ENCODE measurements around the gene PTPRN2. TPM values are rescaled to one million over a fixed set of nuclear protein-coding genes. Genes with fewer than 3 reads are reported as not detected.

Gene PTPRN2
- polyA plus RNA-seq, 1 experiment: 0.31 TPM

DNA sequence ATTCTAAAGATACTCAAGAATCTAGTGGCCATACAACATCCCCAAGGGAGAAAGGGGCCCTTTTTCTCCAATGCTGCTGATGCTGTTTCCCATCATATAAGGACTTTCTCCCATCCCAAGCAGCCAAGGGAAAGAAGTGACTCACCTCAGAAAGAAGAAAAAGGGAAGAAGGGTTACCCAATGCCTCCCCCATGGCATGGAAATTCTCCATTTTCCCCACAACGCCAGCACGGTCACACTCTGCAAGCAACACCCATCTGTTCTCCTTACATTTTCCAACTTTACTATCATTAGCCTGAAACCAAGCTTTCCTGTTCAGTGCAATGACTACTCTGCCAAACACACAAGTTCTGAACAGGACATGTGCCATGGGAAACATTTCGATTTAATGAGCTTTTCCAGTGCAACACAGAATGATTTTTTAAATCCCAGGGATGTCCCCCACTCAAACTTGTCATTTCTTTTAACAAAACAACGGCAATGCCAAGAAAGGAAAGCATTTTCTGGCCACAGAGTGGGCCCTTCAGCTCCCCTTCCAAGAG is 67.9 kb downstream of the PTPRN2 start:
- TF ChIP-seq, protein P1, sequence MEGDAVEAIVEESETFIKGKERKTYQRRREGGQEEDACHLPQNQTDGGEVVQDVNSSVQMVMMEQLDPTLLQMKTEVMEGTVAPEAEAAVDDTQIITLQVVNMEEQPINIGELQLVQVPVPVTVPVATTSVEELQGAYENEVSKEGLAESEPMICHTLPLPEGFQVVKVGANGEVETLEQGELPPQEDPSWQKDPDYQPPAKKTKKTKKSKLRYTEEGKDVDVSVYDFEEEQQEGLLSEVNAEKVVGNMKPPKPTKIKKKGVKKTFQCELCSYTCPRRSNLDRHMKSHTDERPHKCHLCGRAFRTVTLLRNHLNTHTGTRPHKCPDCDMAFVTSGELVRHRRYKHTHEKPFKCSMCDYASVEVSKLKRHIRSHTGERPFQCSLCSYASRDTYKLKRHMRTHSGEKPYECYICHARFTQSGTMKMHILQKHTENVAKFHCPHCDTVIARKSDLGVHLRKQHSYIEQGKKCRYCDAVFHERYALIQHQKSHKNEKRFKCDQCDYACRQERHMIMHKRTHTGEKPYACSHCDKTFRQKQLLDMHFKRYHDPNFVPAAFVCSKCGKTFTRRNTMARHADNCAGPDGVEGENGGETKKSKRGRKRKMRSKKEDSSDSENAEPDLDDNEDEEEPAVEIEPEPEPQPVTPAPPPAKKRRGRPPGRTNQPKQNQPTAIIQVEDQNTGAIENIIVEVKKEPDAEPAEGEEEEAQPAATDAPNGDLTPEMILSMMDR (IDR thresholded peaks at IDR 0.05; ENCODE audit: insufficient read depth, low read depth, low read length): no peak
- no peak for DNase-seq (ENCODE audit: low read depth)
- no peaks in the 10 kb centered on the region for H3K27me3 ChIP-seq (ENCODE audit: control insufficient read depth, insufficient read depth, low read length)
- no peak overlapping the region for H3K4me3 ChIP-seq (ENCODE audit: low read depth, low read length)
- no peaks in the 10 kb centered on the region for H3K36me3 ChIP-seq (ENCODE audit: control insufficient read depth, insufficient read depth, low read length)
- CTCF ChIA-PET: no interaction called here
- POLR2A ChIA-PET: no interaction called here

DNA sequence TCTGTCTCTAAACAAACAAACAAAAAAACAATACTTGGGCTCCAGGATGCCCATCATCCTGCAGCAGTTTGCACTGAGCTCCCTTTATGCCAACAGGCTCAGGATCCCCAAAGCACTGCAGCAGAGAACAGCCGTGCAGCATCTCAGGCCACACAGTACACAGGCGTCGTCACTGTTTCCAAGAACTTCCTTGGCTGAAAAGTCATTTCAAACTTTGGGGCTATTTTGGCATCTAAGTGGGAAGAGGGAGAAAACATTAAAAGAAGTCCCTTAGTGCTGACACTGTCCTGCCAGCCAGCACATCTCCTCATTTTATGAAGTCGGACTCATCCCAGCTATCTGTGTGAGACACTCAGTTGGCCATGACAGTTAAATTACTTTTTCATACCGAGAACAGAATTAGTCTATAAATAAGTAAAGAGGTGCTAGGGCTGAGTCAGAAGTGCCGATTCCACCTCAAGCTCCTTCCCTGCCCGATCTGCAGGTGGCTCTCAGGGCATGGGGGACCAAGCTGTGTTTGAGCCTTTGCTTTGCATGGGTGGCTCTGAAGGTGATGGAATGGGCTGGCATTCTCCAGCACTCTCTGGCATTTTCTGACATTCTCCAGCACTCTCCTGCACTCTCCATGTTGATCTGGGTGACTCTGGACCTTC is 68.5 kb downstream of the PTPRN2 start:
- ChIA-PET CTCF (no interaction called here), POLR2A (no interaction called here)
- H3K36me3 ChIP-seq (ENCODE audit: control insufficient read depth, insufficient read depth, low read length): no peaks in the 10 kb centered on the region
- no peak for DNase-seq (ENCODE audit: low read depth)
- TF ChIP-seq, protein P1 (IDR thresholded peaks at IDR 0.05; ENCODE audit: insufficient read depth, low read depth, low read length): no peak
- H3K4me3 ChIP-seq (ENCODE audit: low read depth, low read length): no peak overlapping the region
- H3K27me3 ChIP-seq (ENCODE audit: control insufficient read depth, insufficient read depth, low read length): no peaks in the 10 kb centered on the region

DNA sequence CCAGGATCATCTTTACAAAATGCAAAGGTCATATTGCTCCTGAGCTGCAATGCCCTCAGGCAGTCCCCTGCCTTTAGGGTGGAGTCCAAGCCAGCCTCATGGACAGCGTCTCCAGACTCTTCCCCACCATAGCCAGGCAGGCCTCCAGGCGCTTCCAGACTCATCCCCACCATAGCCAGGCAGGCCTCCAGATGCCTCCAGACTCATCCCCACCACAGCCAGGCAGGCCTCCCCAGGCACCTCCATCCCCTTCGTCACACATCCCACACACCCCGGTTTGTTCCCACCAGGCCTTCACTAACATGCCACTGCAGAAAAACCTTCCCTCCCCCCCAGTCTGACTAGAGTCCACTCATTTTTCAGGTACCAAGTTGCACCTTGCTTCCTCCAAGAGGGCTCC is 70.1 kb downstream of the PTPRN2 start:
- ChIA-PET CTCF (no interaction called here), POLR2A (no interaction called here)
- Histone ChIP-seq H3K27me3 (ENCODE audit: control insufficient read depth, insufficient read depth, low read length) (no peaks in the 10 kb centered on the region), H3K36me3 (ENCODE audit: control insufficient read depth, insufficient read depth, low read length) (no peaks in the 10 kb centered on the region), H3K4me3 (ENCODE audit: low read depth, low read length) (no peak overlapping the region)
- DNase-seq (ENCODE audit: low read depth): no peak
- TF ChIP-seq, protein P1 (IDR thresholded peaks at IDR 0.05; ENCODE audit: insufficient read depth, low read depth, low read length): no peak

DNA sequence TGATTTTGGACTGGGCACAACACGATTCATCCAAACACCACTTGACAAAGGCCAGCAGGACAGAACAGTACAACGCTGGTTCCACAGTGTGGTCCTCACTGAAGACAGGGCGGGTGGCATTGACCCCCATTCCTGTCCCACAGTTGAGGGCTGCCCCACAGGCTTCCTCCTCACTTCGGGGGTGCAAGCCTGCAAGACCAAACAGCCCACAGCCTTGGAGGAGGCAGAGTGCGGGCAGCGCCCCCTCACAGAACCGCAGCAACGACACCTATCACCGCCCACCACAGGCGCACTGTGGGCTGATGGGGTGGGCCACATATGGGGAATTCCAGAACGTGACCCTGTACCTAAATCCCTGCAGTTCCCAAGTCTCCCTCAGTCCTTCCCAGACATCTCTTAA is 70.6 kb downstream of the PTPRN2 start:
- H3K27me3 ChIP-seq (ENCODE audit: control insufficient read depth, insufficient read depth, low read length): no peaks in the 10 kb centered on the region
- no peak overlapping the region for H3K4me3 ChIP-seq (ENCODE audit: low read depth, low read length)
- TF ChIP-seq, protein P1 (IDR thresholded peaks at IDR 0.05; ENCODE audit: insufficient read depth, low read depth, low read length): no peak
- no peak for DNase-seq (ENCODE audit: low read depth)
- ChIA-PET CTCF (no interaction called here), POLR2A (no interaction called here)
- no peaks in the 10 kb centered on the region for H3K36me3 ChIP-seq (ENCODE audit: control insufficient read depth, insufficient read depth, low read length)

DNA sequence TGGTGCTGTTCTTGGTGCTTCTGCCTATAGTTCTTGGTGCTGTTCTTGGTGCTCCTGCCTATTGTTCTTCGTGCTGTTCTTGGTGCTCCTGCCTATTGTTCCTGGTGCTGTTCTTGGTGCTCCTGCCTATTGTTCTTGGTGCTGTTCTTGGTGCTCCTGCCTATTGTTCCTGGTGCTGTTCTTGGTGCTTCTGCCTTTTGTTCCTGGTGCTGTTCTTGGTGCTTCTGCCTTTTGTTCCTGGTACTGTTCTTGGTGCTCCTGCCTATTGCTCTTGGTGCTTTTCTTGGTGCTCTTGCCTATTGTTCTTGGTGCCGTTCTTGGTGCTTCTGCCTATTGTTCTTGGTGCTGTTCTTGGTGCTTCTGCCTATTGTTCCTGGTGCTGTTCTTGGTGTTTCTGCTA is 71.1 kb downstream of the PTPRN2 start:
- TF ChIP-seq, protein P1 (IDR thresholded peaks at IDR 0.05; ENCODE audit: insufficient read depth, low read depth, low read length): no peak
- H3K4me3 ChIP-seq (ENCODE audit: low read depth, low read length): no peak overlapping the region
- no peaks in the 10 kb centered on the region for H3K36me3 ChIP-seq (ENCODE audit: control insufficient read depth, insufficient read depth, low read length)
- ChIA-PET POLR2A (no interaction called here), CTCF (no interaction called here)
- DNase-seq (ENCODE audit: low read depth): no peak
- no peaks in the 10 kb centered on the region for H3K27me3 ChIP-seq (ENCODE audit: control insufficient read depth, insufficient read depth, low read length)

All from BJ (cell line).